Common myeloid progenitor, CD34-positive (primary cell): Measurements from ENCODE around the gene COG7.

Source experiments
- CTCF ChIA-PET: fragments of 350-600 bp; sonication (Branson Sonifier 250); formaldehyde crosslinking; loops from one replicate; lab custom pipeline; 2021; ENCODE audit warnings: antibody characterized with exemption; lab: Charles Lee
- POLR2A ChIA-PET: fragments of 350-600 bp; sonication (Branson Sonifier 250); formaldehyde crosslinking; loops from one replicate; lab custom pipeline; 2021; ENCODE audit warnings: antibody characterized with exemption; lab: Charles Lee
- DNase-seq, 3 donors: peaks; one replicate each; pipeline versions ENCODE4 v3.0.0 to v3.0.0-alpha.2; 2013
- H3K27ac ChIP-seq, 2 experiments: 1 replicate in 1 of 2; 2 replicates in 1 of 2; pipeline ENCODE4 v1.7.0; 2013; ENCODE audit warnings: inconsistent platforms in 2 of 2, low read length in 2 of 2, mild to moderate bottlenecking in 2 of 2, low read depth in 1 of 2, moderate library complexity in 1 of 2; ENCODE audit not compliant: severe bottlenecking in 2 of 2, insufficient read depth in 1 of 2, poor library complexity in 1 of 2
- H3K27me3 ChIP-seq, 5 experiments: replicated peaks in 2 of 5; 1 replicate in 3 of 5; 2 replicates in 2 of 5; pipeline versions ENCODE4 v1.6.1 to v1.7.0; 2013; ENCODE audit warnings: low read length in 4 of 5, mild to moderate bottlenecking in 2 of 5, moderate library complexity in 2 of 5, inconsistent platforms in 1 of 5; ENCODE audit not compliant: insufficient read depth in 5 of 5, control insufficient read depth in 4 of 5
- H3K36me3 ChIP-seq, 4 experiments: 1 replicate in 2 of 4; 2 replicates in 2 of 4; pipeline versions ENCODE4 v1.6.1 to v1.7.0; 2013; ENCODE audit warnings: low read length in 3 of 4, control low read depth in 1 of 4, mild to moderate bottlenecking in 1 of 4; ENCODE audit not compliant: control insufficient read depth in 4 of 4, insufficient read depth in 4 of 4
- H3K4me1 ChIP-seq, 4 experiments: 1 replicate in 3 of 4; 2 replicates in 1 of 4; pipeline versions ENCODE4 v1.6.1 to v1.7.1; 2013; ENCODE audit warnings: low read length in 3 of 4, mild to moderate bottlenecking in 3 of 4, control low read depth in 1 of 4, inconsistent platforms in 1 of 4, moderate library complexity in 1 of 4; ENCODE audit not compliant: control insufficient read depth in 4 of 4, insufficient read depth in 4 of 4; ENCODE audit errors: control extremely low read depth in 1 of 4
- H3K4me3 ChIP-seq, 7 experiments: 1 replicate in 4 of 7; 2 replicates in 3 of 7; pipeline versions ENCODE4 v1.5.1 to v1.7.0; 2013; ENCODE audit warnings: mild to moderate bottlenecking in 7 of 7, low read length in 6 of 7, moderate library complexity in 6 of 7, inconsistent platforms in 2 of 7, low read depth in 2 of 7, control low read depth in 1 of 7; ENCODE audit not compliant: insufficient read depth in 4 of 7, control insufficient read depth in 1 of 7; ENCODE audit errors: extremely low read depth in 1 of 7
- H3K9me3 ChIP-seq, 5 experiments: 1 replicate in 4 of 5; 2 replicates in 1 of 5; pipeline versions ENCODE4 v1.6.1 to v1.7.1; 2013; ENCODE audit warnings: low read length in 4 of 5, mild to moderate bottlenecking in 2 of 5, inconsistent platforms in 1 of 5, low read depth in 1 of 5, moderate library complexity in 1 of 5; ENCODE audit not compliant: control insufficient read depth in 4 of 5, insufficient read depth in 2 of 5; ENCODE audit errors: control extremely low read depth in 1 of 5
- WGBS: methylation state at CpG from one replicate; pipeline ENCODE4 v1.1.5; 2013; ENCODE audit not compliant: insufficient coverage; 5-methylcytosine and 5-hydroxymethylcytosine counted together

Gene COG7

DNA sequence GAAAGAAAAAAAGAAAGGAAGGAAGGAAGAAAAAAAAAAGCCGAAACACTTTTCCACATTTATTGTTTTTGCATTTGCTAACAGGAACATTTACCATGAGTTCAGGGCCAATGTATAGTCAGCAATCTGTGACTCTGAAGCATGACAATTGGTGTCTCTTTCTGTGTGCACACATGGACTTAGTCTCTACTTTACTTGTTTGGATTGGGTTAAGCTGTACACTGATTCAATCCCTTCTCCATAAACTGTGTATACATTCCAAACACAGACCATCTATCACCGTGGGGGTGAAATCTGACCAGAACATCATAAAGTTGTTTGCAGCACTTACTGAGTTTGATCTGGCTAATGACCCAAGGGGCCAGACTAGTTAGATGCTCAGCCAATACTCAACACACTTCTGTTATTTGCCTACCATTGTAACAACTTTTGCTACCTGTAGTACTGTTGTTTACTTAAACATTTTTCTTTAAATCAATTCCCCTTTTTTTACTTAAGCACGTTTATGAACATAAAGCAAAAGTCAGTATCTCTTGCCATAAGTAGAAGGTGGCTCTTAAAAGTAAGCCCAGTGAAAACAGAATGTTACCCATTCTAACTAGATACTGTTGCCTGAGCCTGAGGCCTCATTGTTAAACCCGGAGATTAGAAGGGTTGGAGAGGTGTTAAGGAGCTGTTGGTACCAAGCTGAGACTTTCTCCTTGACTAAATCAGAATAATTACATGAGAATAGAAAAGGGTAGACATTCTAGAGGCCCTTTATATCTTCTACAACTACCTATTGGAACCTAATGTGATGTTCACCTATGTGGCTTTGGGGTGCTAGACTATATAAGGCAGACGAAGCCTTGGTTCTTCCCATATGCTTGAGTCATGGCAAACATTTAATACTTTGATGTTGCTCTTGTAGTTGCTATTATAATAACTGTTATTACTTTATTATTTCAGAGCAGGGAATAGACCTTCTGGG lies 109.1 kb downstream of the COG7 start:
- H3K27ac ChIP-seq, result no peak overlapping the region
- no peaks in the 10 kb centered on the region for H3K36me3 ChIP-seq
- DNase-seq, result no peak
- no peaks in the 10 kb centered on the region for H3K4me1 ChIP-seq
- no peak overlapping the region for H3K4me3 ChIP-seq
- WGBS, result 74% methylated on average over 2 of the region's 5 CpGs
- H3K9me3 ChIP-seq, result no peaks in the 10 kb centered on the region
- H3K27me3 ChIP-seq, result peaks cover 0 to 12% (median 0%) of the 10 kb centered on the region in 5 experiments
- POLR2A ChIA-PET, result no interaction called here
- CTCF ChIA-PET, result no interaction called here

DNA sequence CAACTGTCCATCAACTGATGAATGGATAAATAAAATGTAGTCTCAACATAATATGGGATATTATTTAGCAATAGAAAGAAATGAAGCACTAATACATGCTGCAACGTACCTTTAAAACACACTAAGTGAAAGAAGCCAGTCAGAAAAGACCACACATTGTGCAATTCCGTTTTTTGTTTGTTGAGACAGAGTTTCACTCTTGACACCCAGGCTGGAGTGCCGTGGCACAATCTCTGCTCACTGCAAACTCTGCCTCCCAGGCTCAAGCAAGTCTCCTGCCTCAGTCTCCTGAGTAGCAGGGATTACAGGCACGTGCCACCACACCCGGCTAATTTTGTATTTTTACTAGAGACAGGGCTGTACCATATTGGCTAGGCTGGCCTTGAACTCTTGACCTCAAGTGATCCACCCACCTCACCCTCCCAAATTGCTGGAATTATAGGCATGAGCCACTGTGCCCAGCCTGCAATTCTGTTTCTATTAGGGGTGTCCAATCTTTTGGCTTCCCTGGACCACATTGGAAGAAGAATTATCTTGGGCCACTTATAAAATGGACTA lies 110.8 kb downstream of the COG7 start:
- H3K27me3 ChIP-seq, result peaks cover 0 to 6% (median 0%) of the 10 kb centered on the region in 5 experiments
- H3K27ac ChIP-seq, result no peak overlapping the region
- DNase-seq, result no peak
- POLR2A ChIA-PET, result no interaction called here
- CTCF ChIA-PET, result no interaction called here
- no peaks in the 10 kb centered on the region for H3K4me1 ChIP-seq
- 91% methylated on average over 4 of the region's 5 CpGs for WGBS
- no peaks in the 10 kb centered on the region for H3K36me3 ChIP-seq
- H3K9me3 ChIP-seq, result peaks cover 0 to 4% (median 0%) of the 10 kb centered on the region in 5 experiments
- no peak overlapping the region for H3K4me3 ChIP-seq

- H3K27ac ChIP-seq, result no peak overlapping the region
- no peak overlapping the region for H3K4me3 ChIP-seq
- DNase-seq, result no peak
- ChIA-PET CTCF (no interaction called here), POLR2A (no interaction called here)
- H3K4me1 ChIP-seq, result no peaks in the 10 kb centered on the region
- peaks cover 0 to 4% (median 0%) of the 10 kb centered on the region in 5 experiments for H3K9me3 ChIP-seq
- no CpG with 5 or more reads among the region's 3 CpGs for WGBS
- no peaks in the 10 kb centered on the region for H3K36me3 ChIP-seq
- H3K27me3 ChIP-seq, result peaks cover 0 to 2% (median 0%) of the 10 kb centered on the region in 5 experiments
These were observed 113.2 kb downstream of the COG7 start for GRCh38 chr16:23339787-23340186.
